HG03280 (cell line): ENCODE results near the gene R3HDML.
"Not testable (repeated sequence)": the region's sequence is repeated elsewhere in the genome, so short reads cannot be mapped to it uniquely, and the experiment has no call there.

Experiments used
- ATAC-seq: cut with Tn5 transposase; IDR thresholded peaks from one replicate; pipeline ENCODE4 v1.9.1; 2021; ENCODE audit warnings: mild to moderate bottlenecking, moderate library complexity; ENCODE audit not compliant: unreplicated experiment

Gene R3HDML

GRCh38 chr20:44336725-44337380 lies at the start of gene R3HDML:
Gene R3HDML (plus strand): TSS chr20:44337043. CDS start chr20:44337158, 115 bp downstream.
- no peak for ATAC-seq

GRCh38 chr20:44287272-44288097 lies 49.4 kb upstream of the R3HDML start:
- ATAC-seq = no peak

GRCh38 chr20:44288252-44288651 lies 48.6 kb upstream of the R3HDML start:
- ATAC-seq = no peak

- ATAC-seq = no peak
Measured at GRCh38 chr20:44291754-44292153, 45.1 kb upstream of the R3HDML start.

GRCh38 chr20:44296011-44296410 lies 40.8 kb upstream of the R3HDML start:
- no peak for ATAC-seq

- no peak for ATAC-seq
Measured at GRCh38 chr20:44297721-44298120, 39.1 kb upstream of the R3HDML start.

GRCh38 chr20:44299011-44299535 lies 37.8 kb upstream of the R3HDML start:
- ATAC-seq = not testable (repeated sequence)

GRCh38 chr20:44301285-44301684 lies 35.6 kb upstream of the R3HDML start:
- ATAC-seq = no peak

- ATAC-seq = no peak
Measured at GRCh38 chr20:44302026-44302669, 34.7 kb upstream of the R3HDML start.

- no peak for ATAC-seq
Measured at GRCh38 chr20:44302736-44303135, 34.1 kb upstream of the R3HDML start.

GRCh38 chr20:44304383-44304782 lies 32.5 kb upstream of the R3HDML start:
- no peak for ATAC-seq

- ATAC-seq = no peak
Measured at GRCh38 chr20:44306927-44307326, 29.9 kb upstream of the R3HDML start.

- ATAC-seq = no peak
Measured at GRCh38 chr20:44309763-44310663, 26.8 kb upstream of the R3HDML start.

- peak; percentile 91 for ATAC-seq
Measured at GRCh38 chr20:44310664-44311639, 25.9 kb upstream of the R3HDML start, which contains the start of gene FITM2. Gene FITM2 (minus strand): TSS chr20:44311202. CDS start chr20:44311148, 54 bp downstream.

GRCh38 chr20:44314870-44315269 lies 22.0 kb upstream of the R3HDML start:
- no peak for ATAC-seq

- ATAC-seq = no peak
Measured at GRCh38 chr20:44319839-44320422, 16.9 kb upstream of the R3HDML start.

GRCh38 chr20:44324343-44324742 lies 12.5 kb upstream of the R3HDML start:
- no peak for ATAC-seq

GRCh38 chr20:44326391-44327159 lies 10.3 kb upstream of the R3HDML start:
- no peak for ATAC-seq
